NCI-H82 (cell line): ENCODE results near the gene SHC2.
"Not testable (repeated sequence)": the region's sequence is repeated elsewhere in the genome, so short reads cannot be mapped to it uniquely, and the experiment has no call there.

Source experiments
- DNase-seq: peaks from one replicate; lab custom pipeline; 2025; lab: John Stamatoyannopoulos, UW

The SHC2 gene

DNA sequence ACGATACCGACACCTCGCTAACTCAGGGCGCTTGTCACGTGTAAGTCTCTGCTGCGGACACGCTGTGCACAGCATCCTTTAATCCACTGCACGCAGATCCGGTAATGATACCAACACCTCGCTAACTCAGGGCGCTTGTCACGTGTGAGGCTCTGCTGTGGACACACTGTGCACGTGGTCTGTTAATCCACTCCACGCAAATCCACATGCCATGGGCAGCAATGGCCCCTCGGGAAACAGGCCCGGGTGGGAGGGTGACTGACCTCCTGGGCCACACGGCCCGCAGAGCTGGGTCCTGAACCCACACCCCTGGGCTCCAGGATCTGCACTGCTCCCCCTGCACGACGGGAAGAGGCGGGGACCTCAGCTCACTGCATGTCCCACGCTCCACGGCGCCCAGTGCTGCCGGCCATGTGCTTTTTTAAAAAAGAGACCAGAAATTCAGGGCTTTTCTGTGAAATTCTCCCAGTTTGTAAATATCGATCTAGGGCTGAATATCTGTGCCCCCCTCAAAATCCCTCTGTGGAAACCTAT lies 16.1 kb downstream of the SHC2 start:
- no peak for DNase-seq

DNA sequence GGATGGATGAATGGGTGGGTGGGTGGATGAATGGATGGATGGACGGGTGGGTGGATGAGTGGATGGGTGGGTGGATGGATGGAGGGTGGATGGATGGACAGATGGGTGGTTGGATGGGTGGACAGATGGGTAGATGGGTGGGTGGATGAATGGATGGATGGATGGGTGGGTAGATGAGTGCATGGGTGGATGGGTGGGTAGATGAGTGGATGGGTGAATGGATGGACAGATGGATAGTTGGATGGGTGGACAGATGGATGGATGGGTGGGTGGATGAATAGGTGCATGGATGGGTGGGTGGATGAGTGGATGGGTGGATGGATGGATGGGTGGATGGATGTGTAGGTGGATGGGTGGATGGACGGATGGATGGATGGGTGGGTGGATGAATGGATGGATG lies 17.8 kb downstream of the SHC2 start:
- DNase-seq, result no peak

DNA sequence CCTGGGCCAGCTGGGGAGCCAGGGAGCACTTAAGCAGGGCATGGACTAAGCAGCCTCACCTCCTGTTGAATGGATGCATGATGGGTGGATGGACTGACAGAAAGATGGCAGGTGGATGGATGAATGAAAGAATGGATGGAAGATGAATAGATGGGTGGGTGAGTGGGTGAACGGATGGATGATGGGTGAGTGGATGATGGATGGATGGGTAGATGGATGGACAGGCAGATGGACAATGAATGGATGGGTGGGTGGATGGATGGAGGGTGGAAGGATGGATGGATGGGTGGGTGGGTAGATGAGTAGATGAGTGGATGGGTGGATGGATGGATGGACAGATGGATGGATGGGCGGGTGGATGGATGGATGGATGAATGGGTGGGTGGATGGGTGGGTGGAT lies 18.7 kb downstream of the SHC2 start:
- DNase-seq, result no peak

DNA sequence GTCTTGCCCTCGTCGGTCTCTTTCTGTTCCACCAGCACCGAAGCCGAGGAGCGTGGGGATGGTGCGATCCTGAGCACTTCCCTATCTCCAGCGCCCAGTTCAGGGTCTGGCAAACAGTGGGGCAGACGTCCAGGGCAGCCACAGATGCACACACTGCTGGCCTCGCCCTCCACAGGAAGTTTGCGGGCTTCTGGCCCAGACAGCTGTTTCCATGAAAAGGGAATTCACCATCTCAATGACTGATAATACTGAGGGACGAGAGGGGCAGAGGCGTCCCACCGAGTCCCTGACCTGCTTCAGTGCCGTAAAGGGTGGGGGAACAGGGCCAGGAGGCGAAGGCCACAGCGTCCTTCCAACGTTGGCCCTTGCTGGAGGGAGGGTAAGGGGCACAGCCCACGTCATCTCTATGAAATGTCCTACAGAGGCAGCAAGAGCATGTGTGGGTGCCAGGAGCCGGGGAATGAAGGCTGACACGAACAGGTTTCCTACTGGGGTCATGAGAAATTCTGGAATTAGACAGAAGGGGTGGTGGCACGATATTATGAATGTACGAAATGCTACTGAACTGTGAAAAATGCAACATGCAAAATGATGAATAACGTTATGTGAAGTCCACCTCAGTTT lies 19.5 kb downstream of the SHC2 start:
- no peak for DNase-seq

DNA sequence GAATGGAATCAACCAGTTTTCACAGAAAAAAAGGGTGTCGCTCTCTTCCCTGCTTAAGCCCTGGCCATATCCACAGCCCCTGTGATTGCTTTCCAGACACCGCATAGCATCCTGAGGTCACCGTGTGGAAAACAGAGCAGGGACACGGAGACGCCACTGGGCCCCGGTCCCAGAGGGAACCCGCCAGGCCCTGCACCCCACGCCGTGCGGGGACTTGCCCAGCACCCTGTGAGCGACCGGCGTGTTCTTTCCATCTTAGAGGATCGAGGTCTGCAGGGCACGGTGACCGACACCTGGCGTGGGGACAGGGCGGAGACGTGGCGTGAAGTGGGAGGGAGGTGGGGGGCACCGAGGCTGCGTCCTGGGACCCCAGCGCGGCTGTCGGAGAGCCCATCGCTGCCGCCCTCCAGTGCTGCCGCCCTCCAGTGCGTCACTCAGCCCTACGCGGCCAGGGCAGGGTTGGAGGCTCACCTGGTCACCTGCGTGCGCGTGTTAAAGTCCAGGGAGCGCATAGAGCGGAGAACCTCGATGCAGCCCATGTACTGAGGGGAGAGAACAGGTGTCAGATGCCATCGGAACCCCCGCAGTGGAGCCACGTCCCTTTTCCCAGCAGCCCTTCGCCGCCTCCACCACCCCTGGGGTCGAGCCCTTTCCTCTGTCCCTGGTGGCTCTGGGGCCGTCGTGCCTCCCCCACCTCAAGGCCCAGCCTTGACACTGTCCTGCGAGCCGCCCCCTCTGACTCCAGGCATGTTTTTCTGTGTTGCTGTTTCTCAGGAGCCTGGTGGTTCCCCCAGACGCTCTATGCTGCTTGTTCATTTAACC lies 20.2 kb downstream of the SHC2 start:
- DNase-seq, result no peak

DNA sequence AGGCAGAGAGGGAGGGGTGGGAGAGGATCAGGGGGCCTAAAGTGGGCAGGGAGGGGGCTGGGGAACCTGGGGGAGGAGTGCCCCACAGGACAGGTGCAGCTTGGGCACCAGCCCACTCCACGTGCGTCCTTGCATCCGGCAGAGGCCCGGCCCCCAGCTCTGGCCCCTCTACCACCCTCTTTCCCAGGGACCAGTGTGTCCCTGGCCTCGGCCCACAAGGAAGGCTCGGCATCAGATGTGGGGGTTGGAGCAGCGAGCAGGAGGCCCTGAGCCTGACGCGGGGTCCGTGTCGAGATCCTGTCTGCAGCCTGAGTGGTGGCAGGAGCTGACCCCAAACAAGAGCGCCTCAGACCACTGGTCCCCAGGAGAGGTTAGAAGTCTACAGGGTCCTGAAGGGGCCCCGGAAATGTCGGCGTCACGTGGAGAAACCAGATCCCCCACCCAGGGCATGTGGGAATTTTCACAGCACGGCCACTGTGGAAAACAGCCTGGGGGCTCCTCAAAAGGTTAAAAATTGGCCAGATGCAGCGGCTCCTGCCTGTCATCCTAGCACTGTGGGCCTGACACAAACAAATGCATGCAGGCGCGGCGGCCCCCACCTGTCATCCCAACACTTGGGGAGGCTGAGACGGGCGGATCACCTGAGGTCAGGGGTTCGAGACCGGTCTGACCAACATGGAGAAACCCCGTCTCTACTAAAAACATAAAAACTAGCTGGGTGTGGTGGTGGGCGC lies 21.5 kb downstream of the SHC2 start:
- DNase-seq, result no peak

DNA sequence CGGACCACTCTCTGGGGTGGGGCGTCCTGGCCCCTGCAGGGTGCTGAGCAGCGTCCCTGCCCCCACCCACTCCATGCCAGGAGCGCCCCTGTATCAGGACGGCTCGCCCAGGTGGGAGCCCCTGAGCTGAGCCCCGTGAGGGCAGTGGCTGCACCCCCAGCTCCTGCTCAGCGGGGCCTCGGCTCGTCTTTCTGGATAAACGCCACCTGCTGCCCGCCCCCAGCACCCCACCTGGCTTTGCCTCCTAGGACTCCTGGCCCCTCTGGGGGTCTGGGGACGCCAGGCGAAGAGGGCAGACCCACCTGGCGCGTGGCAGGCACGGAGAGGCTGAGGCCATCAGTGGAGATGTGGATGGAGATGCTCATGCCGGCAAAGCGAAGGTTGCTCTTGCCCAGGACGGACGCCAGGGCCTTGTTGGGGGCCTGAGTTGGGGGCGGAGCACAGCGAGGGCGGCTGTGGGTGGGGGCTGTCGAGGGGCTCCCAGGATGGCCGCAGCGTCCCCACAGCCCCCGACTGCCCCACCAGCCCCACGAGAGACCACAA lies 22.3 kb downstream of the SHC2 start:
- no peak for DNase-seq

DNA sequence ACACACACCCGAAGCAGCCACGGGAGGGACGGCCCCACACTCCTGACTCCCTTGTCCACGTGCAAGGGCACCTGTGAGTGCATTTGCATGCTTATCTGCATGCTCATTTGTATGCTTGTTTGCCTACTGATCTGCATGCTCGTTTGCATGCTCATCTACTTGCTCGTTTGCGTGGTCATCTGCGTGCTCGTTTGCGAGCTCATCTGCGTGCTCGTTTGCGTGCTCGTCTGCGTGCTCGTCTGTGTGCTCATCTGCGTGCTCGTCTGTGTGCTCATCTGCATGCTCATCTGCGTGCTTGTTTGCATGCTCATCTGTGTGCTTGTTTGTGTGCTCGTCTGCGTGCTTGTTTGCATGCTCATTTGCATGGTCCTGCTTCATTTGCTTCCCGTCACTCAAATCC lies 23.8 kb downstream of the SHC2 start:
- DNase-seq, result no peak

DNA sequence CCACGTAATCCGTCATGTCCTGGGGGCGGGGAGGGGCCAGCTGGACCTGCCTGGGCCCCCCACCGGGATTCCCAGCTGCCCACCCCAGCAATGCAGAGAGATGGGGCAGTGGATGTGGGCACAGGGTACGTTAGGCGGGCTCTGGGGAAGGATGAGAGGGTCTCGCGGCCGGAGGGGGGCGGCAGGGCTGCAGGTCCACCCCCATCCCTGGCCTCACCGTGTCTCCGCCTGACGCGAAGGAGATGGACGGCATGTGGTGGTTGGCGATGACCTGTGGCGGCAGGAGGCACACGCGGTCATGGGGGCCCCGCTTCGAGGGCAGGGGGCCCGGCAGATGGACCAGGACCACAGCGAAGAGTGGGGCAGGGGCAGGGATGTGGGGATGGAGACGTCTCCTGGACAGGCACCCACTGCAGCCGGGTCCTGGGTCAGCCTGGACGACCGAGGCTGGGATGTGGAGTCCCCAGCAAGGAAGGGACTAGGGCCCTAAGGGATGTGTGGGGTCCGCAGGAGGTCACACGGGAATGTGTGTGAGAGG lies 24.4 kb downstream of the SHC2 start:
- DNase-seq, result no peak

DNA sequence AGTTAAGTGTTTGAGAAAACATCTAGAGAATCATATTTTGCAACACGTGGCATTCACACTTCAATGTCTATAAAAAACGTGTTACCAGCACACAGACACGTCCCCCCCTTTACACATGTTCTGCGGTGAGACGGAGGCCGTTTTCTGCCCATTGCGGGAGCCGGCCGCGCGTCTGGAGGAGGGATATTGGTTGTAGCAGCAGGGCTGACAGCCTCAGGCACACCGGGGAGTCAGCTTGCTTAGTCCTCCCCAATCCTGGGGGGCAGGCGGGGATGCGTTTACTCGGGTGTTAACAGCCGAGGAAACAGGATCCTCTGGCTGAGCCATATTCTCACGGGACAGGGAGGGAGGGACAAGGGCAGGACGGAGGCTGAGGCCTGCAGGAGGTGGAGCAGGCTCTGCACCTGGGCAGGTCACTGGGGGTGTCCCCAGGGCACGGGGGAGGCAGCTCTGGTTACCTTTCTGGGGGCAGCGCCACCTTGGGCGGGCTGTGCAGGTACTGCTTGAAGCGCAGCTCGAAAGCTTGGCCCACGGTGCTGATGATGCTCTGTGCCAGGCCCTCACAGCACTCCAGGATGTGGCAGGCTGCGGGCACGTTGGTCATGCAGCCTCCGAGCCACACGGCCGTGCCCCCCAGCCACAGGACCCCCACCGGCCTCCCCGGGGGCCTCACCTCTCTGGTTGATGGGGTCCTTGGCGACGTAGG lies 25.0 kb downstream of the SHC2 start:
- no peak for DNase-seq

DNA sequence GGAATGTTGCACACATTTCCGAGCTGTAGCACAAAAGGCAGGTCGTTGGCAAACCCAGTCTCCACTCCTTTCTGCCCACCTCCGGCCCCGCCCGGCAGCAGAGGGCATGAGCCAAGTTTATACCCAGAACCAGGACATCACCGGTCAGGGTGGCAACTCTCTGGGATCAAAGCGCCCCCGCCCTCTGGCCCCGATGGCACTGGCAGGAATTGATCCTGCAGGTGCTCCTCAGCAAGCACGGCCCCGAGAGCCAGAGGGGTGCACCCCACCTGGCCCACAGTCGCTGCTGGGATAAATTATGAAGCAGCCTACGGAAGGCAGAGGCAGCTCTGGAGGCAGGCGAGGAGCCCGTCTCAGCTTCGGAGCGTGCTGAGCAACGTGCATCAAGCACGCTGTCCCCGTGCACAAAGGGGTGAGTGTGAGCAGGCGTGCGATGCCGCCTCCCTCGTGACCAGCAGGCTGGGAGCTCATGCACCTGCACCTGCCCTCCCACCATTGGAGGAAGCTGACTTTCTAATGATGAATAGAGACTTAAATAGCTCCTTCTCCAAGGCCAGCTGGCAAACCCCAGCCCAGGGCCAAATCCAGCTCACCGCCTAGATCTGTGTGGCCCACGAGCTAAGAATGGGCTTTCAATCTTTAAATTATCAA lies 25.7 kb downstream of the SHC2 start:
- no peak for DNase-seq

DNA sequence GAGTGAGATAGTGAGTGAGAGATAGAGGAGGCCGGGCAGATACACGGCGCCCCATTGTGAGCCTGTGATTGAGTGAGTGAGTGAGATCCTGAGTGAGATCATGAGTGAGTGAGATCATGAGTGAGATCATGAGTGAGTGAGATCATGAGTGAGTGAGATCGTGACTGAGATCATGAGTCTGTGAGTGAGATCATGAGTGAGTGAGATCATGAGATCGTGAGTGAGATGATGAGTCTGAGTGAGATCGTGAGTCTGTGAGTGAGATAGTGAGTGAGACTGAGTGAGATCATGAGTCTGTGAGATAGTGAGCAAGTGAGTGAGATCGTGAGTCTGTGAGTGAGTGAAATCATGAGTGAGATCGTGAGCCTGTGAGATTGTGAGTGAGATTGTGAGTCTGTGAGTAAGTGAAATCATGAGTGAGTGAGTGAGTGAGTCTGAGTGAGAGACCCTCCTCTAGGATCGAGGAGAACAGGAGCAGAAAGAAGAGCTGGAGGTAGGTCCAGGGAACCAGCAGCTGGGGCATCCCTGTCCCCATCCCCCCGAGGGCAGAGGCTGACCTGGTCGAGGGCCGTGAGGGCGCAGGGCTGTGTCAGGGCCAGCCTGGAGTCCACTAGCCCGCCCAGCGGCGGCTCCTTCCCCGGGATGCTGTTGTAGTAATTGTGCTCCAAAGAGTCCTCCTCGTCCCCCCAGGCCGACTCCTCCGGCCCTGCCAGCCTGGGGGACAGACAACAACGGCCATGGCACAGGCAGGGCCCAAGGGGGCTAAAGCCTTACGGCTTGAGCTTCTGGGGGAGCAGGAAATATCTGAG lies 26.5 kb downstream of the SHC2 start:
- no peak for DNase-seq

DNA sequence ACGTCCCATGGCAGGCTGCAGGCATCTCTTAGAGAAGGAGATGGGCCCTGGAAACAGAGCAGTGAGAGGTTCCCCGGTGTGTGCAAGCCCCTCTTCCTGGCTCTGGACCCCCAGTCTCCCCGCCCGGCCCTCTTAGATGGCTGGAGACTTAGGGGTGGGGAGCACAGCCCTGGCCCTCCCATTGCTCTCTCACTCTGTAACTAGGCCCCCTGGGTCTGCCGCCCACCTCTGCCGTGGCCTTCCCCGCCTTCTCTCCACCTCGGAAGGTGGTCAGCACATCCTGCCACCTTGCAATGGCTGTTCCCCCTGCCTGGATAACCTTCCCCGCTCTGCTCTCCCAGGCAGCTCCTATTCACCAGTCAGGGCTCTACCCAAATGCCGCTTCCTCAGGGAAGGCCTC lies 30.1 kb downstream of the SHC2 start:
- DNase-seq, result no peak

DNA sequence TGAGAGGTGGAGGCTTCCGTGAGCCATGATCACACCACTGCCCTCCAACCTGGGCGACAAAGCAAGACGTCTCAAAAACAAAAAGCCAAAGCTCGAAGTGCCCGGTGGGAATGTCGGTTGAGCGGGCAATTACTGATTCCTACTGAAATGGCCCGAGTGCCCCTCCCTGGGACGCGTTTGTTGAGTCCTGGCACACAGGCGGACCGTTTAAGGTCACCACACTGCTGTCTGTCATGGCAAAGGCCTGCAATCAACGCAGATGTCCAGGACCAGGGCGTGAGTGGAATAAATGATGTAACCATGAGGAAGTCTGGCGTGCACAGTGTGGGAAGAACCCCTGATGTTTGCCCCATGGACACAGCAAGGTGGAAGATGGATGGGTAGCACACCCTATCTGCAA lies 32.7 kb downstream of the SHC2 start:
- DNase-seq, result no peak

DNA sequence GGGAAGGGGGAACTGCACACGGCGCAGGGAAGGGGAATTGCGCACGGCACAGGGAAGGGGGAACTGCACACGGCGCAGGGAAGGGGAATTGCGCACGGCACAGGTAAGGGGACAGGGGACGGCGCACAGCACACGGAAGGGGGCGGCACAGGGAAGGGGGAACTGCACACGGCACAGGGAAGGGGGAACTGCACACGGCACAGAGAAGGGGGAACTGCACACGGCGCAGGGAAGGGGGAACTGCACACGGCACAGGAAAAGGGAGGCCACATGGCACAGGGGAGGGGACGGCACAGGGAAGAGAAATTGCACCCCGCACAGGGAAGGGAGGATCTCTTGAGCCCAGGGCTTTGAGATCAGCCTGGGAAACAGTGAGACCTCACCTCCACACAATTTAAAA lies 33.2 kb downstream of the SHC2 start:
- not testable (repeated sequence) for DNase-seq

DNA sequence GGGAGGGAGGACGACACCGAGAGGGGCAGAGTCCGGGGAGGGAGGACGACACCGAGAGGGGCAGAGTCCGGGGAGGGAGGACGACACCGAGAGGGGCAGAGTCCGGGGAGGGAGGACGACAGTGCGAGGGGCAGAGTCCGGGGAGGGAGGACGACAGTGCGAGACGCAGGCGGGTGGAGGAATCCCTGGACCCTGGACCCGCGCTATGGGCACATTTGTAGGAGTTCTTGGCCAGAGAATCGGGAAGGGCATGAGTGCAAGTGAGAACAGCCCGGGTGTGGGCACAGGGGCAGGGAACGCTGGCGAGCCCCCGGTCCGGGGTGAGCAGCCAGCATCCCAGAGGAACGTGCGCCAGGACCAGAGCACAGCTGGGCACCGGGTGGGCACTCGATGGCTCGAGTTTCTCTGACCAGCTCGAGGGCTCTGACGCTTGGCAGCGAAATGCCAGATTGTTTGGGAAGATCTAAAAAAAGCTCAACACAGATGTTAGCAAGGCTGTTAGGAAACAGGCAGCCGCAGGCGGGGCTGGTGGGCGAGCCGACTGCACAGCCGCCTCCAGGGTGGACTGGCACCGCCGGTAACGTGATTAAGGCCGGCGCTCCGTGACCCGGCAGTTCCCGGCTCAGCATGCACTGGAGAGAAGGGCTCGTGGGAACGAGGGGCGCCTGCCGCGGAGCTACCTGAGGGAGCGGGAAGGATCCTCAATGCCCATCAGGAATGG lies 33.9 kb downstream of the SHC2 start:
- no peak for DNase-seq

DNA sequence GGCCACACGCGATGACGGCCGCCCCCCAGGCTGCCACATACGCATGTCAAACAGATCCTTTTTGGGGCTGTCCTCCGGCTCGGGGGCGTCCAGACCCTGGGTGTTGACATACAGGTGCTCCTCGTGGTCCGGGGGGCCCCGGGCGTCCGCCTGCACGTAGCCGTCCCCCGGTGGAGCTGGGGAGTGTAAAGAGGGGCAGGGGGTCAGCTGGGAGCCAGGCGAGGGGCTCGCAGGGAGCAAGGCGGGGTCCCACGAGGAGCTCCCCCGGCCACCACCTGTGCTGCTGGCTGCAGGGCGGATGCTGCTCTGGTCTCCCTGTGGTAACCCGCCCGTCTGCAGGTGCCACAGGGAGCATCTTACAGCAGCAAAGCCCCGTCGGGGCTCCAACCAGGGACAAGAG lies 35.8 kb downstream of the SHC2 start:
- DNase-seq, result no peak

DNA sequence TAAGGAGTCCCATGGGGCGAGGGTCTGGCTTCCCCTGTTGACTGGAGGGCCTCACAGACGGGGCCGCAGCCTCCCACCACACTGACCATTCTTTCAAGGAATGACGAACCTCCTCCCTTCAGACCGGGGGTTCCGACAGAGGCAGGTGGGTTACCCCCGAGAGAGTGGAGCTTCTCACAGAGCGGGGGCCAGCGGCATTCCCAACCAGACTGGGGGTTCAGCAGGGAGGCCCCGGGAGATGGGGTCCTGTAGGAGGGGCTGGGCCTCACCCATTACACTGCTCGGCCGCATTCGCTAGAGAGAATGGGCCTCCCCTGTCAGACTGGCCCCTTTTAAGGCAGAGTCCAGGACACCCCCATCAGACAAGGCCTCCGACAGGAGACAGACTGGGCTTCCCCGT lies 36.3 kb downstream of the SHC2 start:
- DNase-seq, result no peak

DNA sequence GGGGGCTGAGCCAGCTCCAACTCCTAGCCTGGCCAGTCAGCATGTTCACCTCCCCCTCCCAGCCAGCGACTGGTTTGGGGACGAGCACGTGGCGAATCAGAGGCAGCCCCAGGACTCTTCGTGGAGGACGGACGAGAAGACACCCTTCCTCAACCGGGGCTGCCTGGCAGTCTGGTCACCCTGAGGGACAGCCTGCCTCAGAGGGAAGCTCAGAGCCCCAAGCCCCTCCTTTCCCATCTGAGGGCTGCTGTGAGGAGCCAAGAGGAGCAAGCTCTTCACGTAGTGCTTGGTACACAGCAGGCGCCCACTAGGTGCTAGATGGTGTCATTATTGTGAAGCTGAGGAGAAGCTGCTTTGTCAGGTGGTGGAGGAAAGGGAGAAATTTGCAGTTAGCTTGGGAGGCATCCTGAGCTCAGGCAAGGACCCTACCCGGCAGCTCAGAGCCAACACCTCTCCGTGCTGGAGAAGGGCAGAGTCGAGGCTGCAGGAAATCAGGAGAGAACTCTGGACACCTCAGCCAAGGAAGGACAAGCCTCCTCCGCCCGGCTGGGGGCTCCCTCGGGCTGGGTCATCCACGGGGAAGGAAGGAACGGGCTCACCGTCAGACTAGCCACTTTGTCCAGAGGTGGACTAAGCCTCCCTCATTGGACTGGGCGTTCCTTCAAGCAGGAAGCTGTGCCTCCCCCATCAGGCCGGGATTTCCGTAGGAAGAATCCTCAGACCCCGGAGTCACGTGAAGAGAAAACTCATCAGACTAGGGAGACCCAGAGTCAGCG lies 37.0 kb downstream of the SHC2 start:
- DNase-seq, result no peak
